Chondrocyte (in vitro differentiated cells): ENCODE measurements around the gene ITPR2. TPM values are rescaled to one million over a fixed set of nuclear protein-coding genes. Genes with fewer than 3 reads are reported as not detected.

Experiments used
- DNase-seq: peaks from one replicate; pipeline ENCODE4 v3.0.0; 2021; ENCODE audit warnings: mixed read lengths, low spot score
- H3K27ac Mint-ChIP-seq: one replicate; pipeline ENCODE4 v1.8.0; 2021; ENCODE audit warnings: mild to moderate bottlenecking, moderate library complexity, mixed read lengths; ENCODE audit not compliant: unreplicated experiment
- H3K27me3 Mint-ChIP-seq: 2 replicates; pipeline ENCODE4 v1.8.0; 2021; ENCODE audit warnings: low read depth, mixed read lengths
- H3K36me3 Mint-ChIP-seq: 2 replicates; pipeline ENCODE4 v1.8.0; 2021; ENCODE audit warnings: low read depth, mixed read lengths
- H3K4me1 Mint-ChIP-seq: 2 replicates; pipeline ENCODE4 v1.8.0; 2021; ENCODE audit warnings: low read depth, mild to moderate bottlenecking, mixed read lengths
- H3K4me3 Mint-ChIP-seq: one replicate; pipeline ENCODE4 v1.8.0; 2021; ENCODE audit warnings: mild to moderate bottlenecking, moderate library complexity, mixed read lengths; ENCODE audit not compliant: unreplicated experiment
- H3K9me3 Mint-ChIP-seq: 2 replicates; pipeline ENCODE4 v1.8.0; 2021; ENCODE audit warnings: low read depth, mixed read lengths
- total RNA-seq: library from RNA; stranded (reverse); gene quantifications from 3 replicates; pipeline ENCODE4 v1.2.1, GENCODE V29; 2021
- TF ChIP-seq, protein P1 (sequence below): fragments of 200-600 bp; sonication (generic); IDR thresholded peaks from 2 replicates; pipeline ENCODE4 v1.5.0; 2021; ENCODE audit warnings: antibody characterized with exemption, mild to moderate bottlenecking, moderate library complexity

Gene ITPR2
- total RNA-seq, 1 donor from 2014 or later: 18.7 TPM

- Mint-ChIP-seq H3K27ac (no peak overlapping the region), H3K27me3 (no peaks in the 10 kb centered on the region), H3K4me3 (no peak overlapping the region), H3K36me3 (peaks cover 1% of the 10 kb centered on the region), H3K4me1 (no peaks in the 10 kb centered on the region), H3K9me3 (no peaks in the 10 kb centered on the region)
- TF ChIP-seq, protein P1, sequence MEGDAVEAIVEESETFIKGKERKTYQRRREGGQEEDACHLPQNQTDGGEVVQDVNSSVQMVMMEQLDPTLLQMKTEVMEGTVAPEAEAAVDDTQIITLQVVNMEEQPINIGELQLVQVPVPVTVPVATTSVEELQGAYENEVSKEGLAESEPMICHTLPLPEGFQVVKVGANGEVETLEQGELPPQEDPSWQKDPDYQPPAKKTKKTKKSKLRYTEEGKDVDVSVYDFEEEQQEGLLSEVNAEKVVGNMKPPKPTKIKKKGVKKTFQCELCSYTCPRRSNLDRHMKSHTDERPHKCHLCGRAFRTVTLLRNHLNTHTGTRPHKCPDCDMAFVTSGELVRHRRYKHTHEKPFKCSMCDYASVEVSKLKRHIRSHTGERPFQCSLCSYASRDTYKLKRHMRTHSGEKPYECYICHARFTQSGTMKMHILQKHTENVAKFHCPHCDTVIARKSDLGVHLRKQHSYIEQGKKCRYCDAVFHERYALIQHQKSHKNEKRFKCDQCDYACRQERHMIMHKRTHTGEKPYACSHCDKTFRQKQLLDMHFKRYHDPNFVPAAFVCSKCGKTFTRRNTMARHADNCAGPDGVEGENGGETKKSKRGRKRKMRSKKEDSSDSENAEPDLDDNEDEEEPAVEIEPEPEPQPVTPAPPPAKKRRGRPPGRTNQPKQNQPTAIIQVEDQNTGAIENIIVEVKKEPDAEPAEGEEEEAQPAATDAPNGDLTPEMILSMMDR: no peak
- DNase-seq: no peak
Measured at GRCh38 chr12:26400627-26401026, 432.4 kb downstream of the ITPR2 start.

DNA sequence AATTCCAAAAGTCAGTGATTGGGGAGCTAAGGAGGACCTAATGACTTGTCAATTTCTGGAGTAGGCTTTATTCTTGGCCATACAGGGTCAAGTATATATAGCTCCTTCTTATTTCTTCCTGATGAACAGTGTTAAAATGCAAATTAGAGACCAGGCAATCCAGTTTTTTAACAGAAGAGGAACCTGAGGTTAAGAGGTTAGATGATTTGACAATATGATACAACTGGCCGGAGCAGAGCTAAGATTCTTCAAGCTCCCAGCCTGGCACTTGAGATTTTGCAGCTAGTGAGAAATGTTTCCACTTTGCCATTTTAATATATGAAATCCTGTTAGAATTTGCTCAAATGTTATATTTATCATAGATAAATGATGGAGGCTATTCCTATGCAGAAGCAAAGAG, 433.6 kb downstream of the ITPR2 start:
- no peak overlapping the region for H3K4me3 Mint-ChIP-seq
- no peak overlapping the region for H3K27ac Mint-ChIP-seq
- peaks cover 1% of the 10 kb centered on the region for H3K36me3 Mint-ChIP-seq
- TF ChIP-seq, protein P1: no peak
- no peaks in the 10 kb centered on the region for H3K4me1 Mint-ChIP-seq
- no peak for DNase-seq
- no peaks in the 10 kb centered on the region for H3K27me3 Mint-ChIP-seq
- no peaks in the 10 kb centered on the region for H3K9me3 Mint-ChIP-seq

GRCh38 chr12:26396402-26396801, 436.6 kb downstream of the ITPR2 start:
- H3K4me1 Mint-ChIP-seq: no peaks in the 10 kb centered on the region
- no peak overlapping the region for H3K27ac Mint-ChIP-seq
- TF ChIP-seq, protein P1: no peak
- no peak for DNase-seq
- no peaks in the 10 kb centered on the region for H3K27me3 Mint-ChIP-seq
- H3K4me3 Mint-ChIP-seq: no peak overlapping the region
- H3K9me3 Mint-ChIP-seq: no peaks in the 10 kb centered on the region
- H3K36me3 Mint-ChIP-seq: peaks cover 9% of the 10 kb centered on the region

- DNase-seq: no peak
- TF ChIP-seq, protein P1: no peak
- Mint-ChIP-seq H3K4me3 (no peak overlapping the region), H3K9me3 (no peaks in the 10 kb centered on the region), H3K27me3 (no peaks in the 10 kb centered on the region), H3K36me3 (peaks cover 17% of the 10 kb centered on the region), H3K4me1 (no peaks in the 10 kb centered on the region), H3K27ac (no peak overlapping the region)
Measured at GRCh38 chr12:26389343-26389742, 443.7 kb downstream of the ITPR2 start.

DNA sequence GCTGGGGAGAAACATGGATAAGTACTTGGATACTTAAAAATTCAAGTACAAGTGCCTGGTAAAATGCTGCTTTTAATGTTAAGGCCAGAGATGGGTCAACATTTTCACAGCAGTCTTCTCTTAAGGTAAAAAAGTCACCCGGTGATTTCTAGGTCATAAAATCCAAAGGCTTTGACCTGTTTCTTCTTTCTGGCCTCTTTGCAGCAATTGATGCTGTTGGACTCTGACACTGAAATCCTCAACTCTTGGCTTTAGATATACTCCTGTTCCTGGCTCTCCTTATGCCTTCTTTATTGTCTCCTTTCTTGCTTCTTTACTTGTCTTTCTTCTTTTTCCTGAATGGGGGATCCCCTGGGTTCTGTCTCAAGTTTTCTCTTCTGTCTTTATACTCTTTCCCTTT, 448.5 kb downstream of the ITPR2 start:
- peaks cover 6% of the 10 kb centered on the region for H3K9me3 Mint-ChIP-seq
- no peak overlapping the region for H3K4me3 Mint-ChIP-seq
- no peak overlapping the region for H3K27ac Mint-ChIP-seq
- TF ChIP-seq, protein P1: no peak
- no peak for DNase-seq
- H3K27me3 Mint-ChIP-seq: no peaks in the 10 kb centered on the region
- H3K4me1 Mint-ChIP-seq: no peaks in the 10 kb centered on the region
- peaks cover 16% of the 10 kb centered on the region for H3K36me3 Mint-ChIP-seq
